ENCODE measurements around the gene IGF2.

DNA sequence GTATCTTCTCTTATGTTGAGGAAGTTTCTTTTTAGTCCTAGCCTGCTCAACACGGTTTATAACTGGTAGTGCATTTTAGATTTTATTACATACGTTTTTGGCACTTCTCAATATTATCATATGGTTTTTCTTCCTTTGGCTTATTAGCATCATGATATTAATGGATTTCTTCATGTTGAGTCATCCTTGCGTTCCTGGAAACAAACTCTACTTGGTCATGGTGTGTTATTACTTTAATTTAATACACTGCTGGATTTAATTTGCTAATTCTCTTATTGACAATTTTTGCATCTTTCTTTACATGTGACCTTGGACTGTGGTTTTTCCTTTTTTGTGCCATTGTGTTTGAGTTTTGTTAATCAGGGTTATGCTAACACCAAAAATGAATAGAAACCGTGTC, 20.5 kb downstream of the IGF2 start:
- TF ChIP-seq, protein P1, sequence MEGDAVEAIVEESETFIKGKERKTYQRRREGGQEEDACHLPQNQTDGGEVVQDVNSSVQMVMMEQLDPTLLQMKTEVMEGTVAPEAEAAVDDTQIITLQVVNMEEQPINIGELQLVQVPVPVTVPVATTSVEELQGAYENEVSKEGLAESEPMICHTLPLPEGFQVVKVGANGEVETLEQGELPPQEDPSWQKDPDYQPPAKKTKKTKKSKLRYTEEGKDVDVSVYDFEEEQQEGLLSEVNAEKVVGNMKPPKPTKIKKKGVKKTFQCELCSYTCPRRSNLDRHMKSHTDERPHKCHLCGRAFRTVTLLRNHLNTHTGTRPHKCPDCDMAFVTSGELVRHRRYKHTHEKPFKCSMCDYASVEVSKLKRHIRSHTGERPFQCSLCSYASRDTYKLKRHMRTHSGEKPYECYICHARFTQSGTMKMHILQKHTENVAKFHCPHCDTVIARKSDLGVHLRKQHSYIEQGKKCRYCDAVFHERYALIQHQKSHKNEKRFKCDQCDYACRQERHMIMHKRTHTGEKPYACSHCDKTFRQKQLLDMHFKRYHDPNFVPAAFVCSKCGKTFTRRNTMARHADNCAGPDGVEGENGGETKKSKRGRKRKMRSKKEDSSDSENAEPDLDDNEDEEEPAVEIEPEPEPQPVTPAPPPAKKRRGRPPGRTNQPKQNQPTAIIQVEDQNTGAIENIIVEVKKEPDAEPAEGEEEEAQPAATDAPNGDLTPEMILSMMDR (IDR thresholded peaks at IDR 0.05), result no peak
- no peak for TF ChIP-seq POLR2A (IDR thresholded peaks at IDR 0.05)
